OCI-LY7 (cell line): ENCODE results near the gene SLC4A5. TPM values are rescaled to one million over a fixed set of nuclear protein-coding genes. Genes with fewer than 3 reads are reported as not detected.

Experiments used
- BruUV-seq: library from RNA; stranded (reverse); fragments of 400-500 nt; replicated peaks from 2 replicates; lab custom pipeline; 2021; lab: Mats Ljungman, UMichigan
- CTCF ChIA-PET: fragments of 300-600 bp; sonication (Branson Sonifier 250); formaldehyde crosslinking; loops from one replicate; lab custom pipeline; 2022; ENCODE audit warnings: antibody characterized with exemption; ENCODE audit not compliant: unreplicated experiment; lab: Charles Lee
- POLR2A ChIA-PET: fragments of 300-600 bp; sonication (Branson Sonifier 250); formaldehyde crosslinking; loops from one replicate; lab custom pipeline; 2022; ENCODE audit warnings: antibody characterized with exemption; lab: Charles Lee
- DNase-seq: peaks from one replicate; pipeline ENCODE4 v3.0.0-alpha.2; 2015; ENCODE audit warnings: low spot score
- H2AFZ ChIP-seq: fragments of 200-600 bp; sonication (generic), shearing (Covaris generic); 2 replicates; pipeline ENCODE4 v1.6.1; 2014; ENCODE audit warnings: mild to moderate bottlenecking, antibody characterized with exemption, low read length, moderate library complexity
- H3K27ac ChIP-seq: fragments of 200-600 bp; sonication (generic); 2 replicates; pipeline ENCODE4 v1.5.1; 2014; ENCODE audit warnings: mixed run types, low read depth, mild to moderate bottlenecking, moderate library complexity, low read length, inconsistent platforms; ENCODE audit not compliant: poor library complexity, severe bottlenecking
- H3K36me3 ChIP-seq: fragments of 200-600 bp; sonication (generic); 2 replicates; pipeline ENCODE4 v1.6.1; 2014; ENCODE audit warnings: mild to moderate bottlenecking, antibody characterized with exemption, low read length, moderate library complexity, mixed read lengths; ENCODE audit not compliant: insufficient read depth
- H3K4me1 ChIP-seq: fragments of 200-600 bp; sonication (generic); 2 replicates; pipeline ENCODE4 v1.5.1; 2014; ENCODE audit warnings: mild to moderate bottlenecking, low read length; ENCODE audit not compliant: insufficient read depth, poor library complexity, severe bottlenecking
- H3K4me2 ChIP-seq: fragments of 200-600 bp; sonication (generic); 2 replicates; pipeline ENCODE4 v1.6.1; 2014; ENCODE audit warnings: mild to moderate bottlenecking, low read length
- H3K4me3 ChIP-seq: fragments of 200-600 bp; sonication (generic); 2 replicates; pipeline ENCODE4 v1.5.1; 2014; ENCODE audit warnings: mild to moderate bottlenecking, low read depth, low read length; ENCODE audit not compliant: poor library complexity, severe bottlenecking
- H3K79me2 ChIP-seq: fragments of 200-600 bp; sonication (generic); 2 replicates; pipeline ENCODE4 v1.6.1; 2016; ENCODE audit warnings: low read depth, mild to moderate bottlenecking, low read length, moderate library complexity, mixed read lengths; ENCODE audit not compliant: insufficient read depth
- H3K9me2 ChIP-seq: fragments of 200-600 bp; sonication (generic); 2 replicates; pipeline ENCODE4 v1.6.1; 2016; ENCODE audit warnings: mild to moderate bottlenecking, low read length, mixed read lengths; ENCODE audit not compliant: insufficient read depth
- H3K9me3 ChIP-seq: fragments of 200-600 bp; sonication (generic); 2 replicates; pipeline ENCODE4 v1.6.1; 2014; ENCODE audit warnings: mild to moderate bottlenecking, mixed run types, low read length, mixed read lengths
- H4K20me1 ChIP-seq: fragments of 200-600 bp; sonication (generic); 2 replicates; pipeline ENCODE4 v1.6.1; 2014; ENCODE audit warnings: mild to moderate bottlenecking, antibody characterized with exemption, low read length, moderate library complexity, mixed read lengths; ENCODE audit not compliant: insufficient read depth
- CTCF ChIP-seq: fragments of 200-600 bp; sonication (generic); conservative IDR thresholded peaks from 2 replicates; pipeline ENCODE4 v1.5.1; 2014; ENCODE audit warnings: mild to moderate bottlenecking, antibody characterized with exemption, low read length, moderate library complexity, mixed read lengths
- EZH2phosphoT487 ChIP-seq: fragments of 200-600 bp; sonication (generic); IDR thresholded peaks from 2 replicates; pipeline ENCODE4 v1.6.1; 2018; ENCODE audit warnings: low read depth, borderline replicate concordance, mild to moderate bottlenecking, mixed run types, antibody characterized with exemption, low read length, moderate library complexity, mixed read lengths
- intact Hi-C: fragments of 100-400 bp; cut with micrococcal nuclease; formaldehyde crosslinking; loops from one replicate; pipeline ENCODE4 v1.10.0; 2022; ENCODE audit not compliant: unreplicated experiment
- total RNA-seq, 2 experiments: library from RNA; depleted of rRNA in 1 of 2; stranded (reverse); fragments of >200 nt in 1 of 2; shearing (Covaris generic) in 1 of 2; gene quantifications; 2 replicates each; pipeline ENCODE4 v1.2.3, GENCODE V29; 2014 to 2022

The SLC4A5 gene
- total RNA-seq, 2 experiments from 2014 or later = 1.2 to 7.0 TPM

- Histone ChIP-seq H3K4me2 (no peak overlapping the region), H3K36me3 (no peaks in the 10 kb centered on the region), H3K27ac (no peak overlapping the region), H3K4me1 (no peaks in the 10 kb centered on the region), H3K9me3 (no peaks in the 10 kb centered on the region), H2AFZ (no peak overlapping the region), H3K4me3 (no peak overlapping the region), H3K9me2 (no peaks in the 10 kb centered on the region), H4K20me1 (no peaks in the 10 kb centered on the region), H3K79me2 (no peaks in the 10 kb centered on the region)
- BruUV-seq = no TSS peak
- ChIA-PET POLR2A (interaction anchor here (0.7 kb wide), 1 partner anchor 362 kb away, joined by 6 read pairs; no protein-coding TSS in a partner anchor), CTCF (interaction anchor here (0.6 to 1.2 kb wide), 2 partner anchors 81 to 138 kb away, joined by 3 read pairs; no protein-coding TSS in a partner anchor)
- intact Hi-C loops = no loop called here
- no peak for DNase-seq
- TF ChIP-seq CTCF = no peak
These were observed 89.3 kb downstream of the SLC4A5 start for GRCh38 chr2:74253971-74254310.

- H3K27ac ChIP-seq = no peak overlapping the region
- no peaks in the 10 kb centered on the region for H3K79me2 ChIP-seq
- ChIA-PET POLR2A (no interaction called here), CTCF (interaction anchor here (1.2 kb wide), 1 partner anchor 82 kb away, joined by 3 read pairs; no protein-coding TSS in a partner anchor)
- no peak overlapping the region for H2AFZ ChIP-seq
- no peaks in the 10 kb centered on the region for H3K9me3 ChIP-seq
- no peaks in the 10 kb centered on the region for H4K20me1 ChIP-seq
- no TSS peak for BruUV-seq
- intact Hi-C loops = no loop called here
- DNase-seq = no peak
- H3K36me3 ChIP-seq = no peaks in the 10 kb centered on the region
- no peak overlapping the region for H3K4me2 ChIP-seq
- H3K4me3 ChIP-seq = no peak overlapping the region
- no peak for TF ChIP-seq CTCF
- TF ChIP-seq EZH2phosphoT487 = no peak
- H3K4me1 ChIP-seq = no peaks in the 10 kb centered on the region
- H3K9me2 ChIP-seq = no peaks in the 10 kb centered on the region
These were observed 89.8 kb downstream of the SLC4A5 start for GRCh38 chr2:74253306-74253970.

- DNase-seq = no peak
- H3K4me3 ChIP-seq = no peak overlapping the region
- no TSS peak for BruUV-seq
- H3K9me2 ChIP-seq = no peaks in the 10 kb centered on the region
- TF ChIP-seq EZH2phosphoT487 (no peak), CTCF (0 out of 2 replicates have a peak, but pooled peaks have one; percentile 13)
- no peaks in the 10 kb centered on the region for H3K9me3 ChIP-seq
- ChIA-PET CTCF (no interaction called here), POLR2A (no interaction called here)
- H3K79me2 ChIP-seq = no peaks in the 10 kb centered on the region
- no peak overlapping the region for H3K4me2 ChIP-seq
- intact Hi-C loops = no loop called here
- no peaks in the 10 kb centered on the region for H3K4me1 ChIP-seq
- no peak overlapping the region for H3K27ac ChIP-seq
- no peaks in the 10 kb centered on the region for H4K20me1 ChIP-seq
- no peaks in the 10 kb centered on the region for H3K36me3 ChIP-seq
- H2AFZ ChIP-seq = no peak overlapping the region
These were observed 90.4 kb downstream of the SLC4A5 start for GRCh38 chr2:74252862-74253261.
